PC-3 (cell line): Measurements from ENCODE around the gene MANSC4. TPM values are rescaled to one million over a fixed set of nuclear protein-coding genes. Genes with fewer than 3 reads are reported as not detected.

ENCODE experiments used
- ATAC-seq: fragments of 200-7000 bp; cut with Tn5 transposase; 2 replicates; pipeline ENCODE4 v1.9.1; 2020; ENCODE audit warnings: mild to moderate bottlenecking, moderate library complexity
- BruUV-seq: library from RNA; stranded (reverse); fragments of 400-500 nt; replicated peaks from 2 replicates; lab custom pipeline; 2021; lab: Mats Ljungman, UMichigan
- CTCF ChIA-PET: fragments of 300-600 bp; sonication (Branson Sonifier 250); formaldehyde crosslinking; loops from one replicate; lab custom pipeline; 2022; ENCODE audit warnings: antibody characterized with exemption; lab: Charles Lee
- POLR2A ChIA-PET: fragments of 300-600 bp; sonication (Branson Sonifier 250); formaldehyde crosslinking; loops from one replicate; lab custom pipeline; 2022; ENCODE audit warnings: antibody characterized with exemption; ENCODE audit not compliant: unreplicated experiment; lab: Charles Lee
- DNase-seq: peaks from one replicate; pipeline ENCODE4 v3.0.0-alpha.2; 2015
- H2AFZ ChIP-seq: fragments of 300-600 bp; sonication (generic); 2 replicates; pipeline ENCODE4 v1.6.0; 2016; ENCODE audit warnings: antibody characterized with exemption, low read length
- H3F3A ChIP-seq: fragments of 300-600 bp; sonication (generic); one replicate; pipeline ENCODE4 v1.6.0; 2017; ENCODE audit warnings: antibody characterized with exemption, low read length, control low read depth, mild to moderate bottlenecking; ENCODE audit not compliant: unreplicated experiment
- H3K27ac ChIP-seq: fragments of 300-600 bp; sonication (generic); 2 replicates; pipeline ENCODE4 v1.5.1; 2016; ENCODE audit warnings: mild to moderate bottlenecking, low read length
- H3K27me3 ChIP-seq: fragments of 300-600 bp; sonication (generic); 2 replicates; pipeline ENCODE4 v1.6.1; 2016; ENCODE audit warnings: low read length, mixed read lengths
- H3K36me3 ChIP-seq: fragments of 300-600 bp; sonication (generic); 2 replicates; pipeline ENCODE4 v1.6.1; 2016; ENCODE audit warnings: low read depth, mixed run types, low read length, mixed read lengths
- H3K4me1 ChIP-seq: fragments of 300-600 bp; sonication (generic); 2 replicates; pipeline ENCODE4 v1.5.1; 2016; ENCODE audit warnings: low read length; ENCODE audit not compliant: insufficient read depth
- H3K4me2 ChIP-seq: fragments of 300-600 bp; sonication (generic); 2 replicates; pipeline ENCODE4 v1.6.0; 2016; ENCODE audit warnings: low read length
- H3K4me3 ChIP-seq: fragments of 300-600 bp; sonication (generic); 2 replicates; pipeline ENCODE4 v1.5.1; 2016; ENCODE audit warnings: mild to moderate bottlenecking, low read length, mixed read lengths
- H3K79me2 ChIP-seq: fragments of 300-600 bp; sonication (generic); 2 replicates; pipeline ENCODE4 v1.6.1; 2017; ENCODE audit warnings: low read length, mixed read lengths
- H3K9ac ChIP-seq: fragments of 300-600 bp; sonication (generic); 2 replicates; pipeline ENCODE4 v1.6.0; 2016; ENCODE audit warnings: mild to moderate bottlenecking, low read length
- H3K9me2 ChIP-seq: fragments of 300-600 bp; sonication (generic); replicated peaks from 2 replicates; pipeline ENCODE4 v1.6.1; 2016; ENCODE audit warnings: mixed run types, low read length, mixed read lengths
- H3K9me3 ChIP-seq: fragments of 300-600 bp; sonication (generic); 2 replicates; pipeline ENCODE4 v1.6.1; 2016; ENCODE audit warnings: low read length, mixed read lengths
- H4K20me1 ChIP-seq: fragments of 300-600 bp; sonication (generic); 2 replicates; pipeline ENCODE4 v1.6.1; 2016; ENCODE audit warnings: low read length, mixed read lengths
- EZH2 ChIP-seq: fragments of 300-600 bp; sonication (generic); IDR thresholded peaks from one replicate; pipeline ENCODE4 v1.6.1; 2017; ENCODE audit warnings: antibody characterized with exemption, mild to moderate bottlenecking, low read length; ENCODE audit not compliant: unreplicated experiment
- EZH2phosphoT487 ChIP-seq: fragments of 300-600 bp; sonication (generic); IDR thresholded peaks from 2 replicates; pipeline ENCODE4 v1.6.1; 2018; ENCODE audit warnings: mild to moderate bottlenecking, antibody characterized with exemption, low read length, borderline replicate concordance
- intact Hi-C: fragments of 100-400 bp; cut with micrococcal nuclease; formaldehyde crosslinking; loops from 2 replicates; pipeline ENCODE4 v1.9.0; 2023
- total RNA-seq: library from RNA; depleted of rRNA; stranded (reverse); fragments of >200 nt; gene quantifications from 2 replicates; pipeline ENCODE4 v1.2.3, GENCODE V29; 2014
- TF ChIP-seq, protein P1 (sequence below): fragments of 300-600 bp; sonication (generic); conservative IDR thresholded peaks from 2 replicates; pipeline ENCODE4 v1.5.1; 2017; ENCODE audit warnings: antibody characterized with exemption, low read depth, mild to moderate bottlenecking, low read length

MANSC4 gene
- total RNA-seq, 1 experiment from 2014 or later, result 1.9 TPM

DNA sequence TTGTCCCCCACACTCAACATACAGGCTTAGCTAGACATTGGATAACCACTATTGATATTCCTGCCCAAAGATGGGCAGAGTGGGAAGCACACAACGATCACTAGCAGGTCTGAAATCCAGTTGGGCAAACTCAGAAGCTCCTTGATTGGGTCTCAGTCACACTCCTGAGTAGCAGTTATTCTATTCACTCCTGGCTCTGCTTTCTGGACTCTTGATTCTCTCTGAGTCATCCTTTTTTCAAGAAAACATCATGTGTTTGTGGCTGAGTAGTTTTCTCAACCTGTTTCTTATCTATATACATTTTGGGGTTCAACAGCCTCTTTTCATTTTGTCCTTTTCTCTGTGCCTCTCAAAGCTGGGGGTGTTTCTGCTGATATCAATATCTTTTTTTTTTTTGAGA lies 46.0 kb upstream of the MANSC4 start:
- H3K4me3 ChIP-seq, result no peak overlapping the region
- no peak overlapping the region for H3K4me2 ChIP-seq
- no peaks in the 10 kb centered on the region for H3K9me3 ChIP-seq
- no peak overlapping the region for H2AFZ ChIP-seq
- no peaks in the 10 kb centered on the region for H3K79me2 ChIP-seq
- no peaks in the 10 kb centered on the region for H3K36me3 ChIP-seq
- H3K4me1 ChIP-seq, result peaks cover 24% of the 10 kb centered on the region
- ChIA-PET CTCF (interaction anchor here (0.6 kb wide), 1 partner anchor 14 kb away, joined by 3 read pairs; no protein-coding TSS in a partner anchor), POLR2A (no interaction called here)
- DNase-seq (no peak), ATAC-seq (no peak)
- TF ChIP-seq EZH2 (no peak), EZH2phosphoT487 (no peak)
- TF ChIP-seq, protein P1, sequence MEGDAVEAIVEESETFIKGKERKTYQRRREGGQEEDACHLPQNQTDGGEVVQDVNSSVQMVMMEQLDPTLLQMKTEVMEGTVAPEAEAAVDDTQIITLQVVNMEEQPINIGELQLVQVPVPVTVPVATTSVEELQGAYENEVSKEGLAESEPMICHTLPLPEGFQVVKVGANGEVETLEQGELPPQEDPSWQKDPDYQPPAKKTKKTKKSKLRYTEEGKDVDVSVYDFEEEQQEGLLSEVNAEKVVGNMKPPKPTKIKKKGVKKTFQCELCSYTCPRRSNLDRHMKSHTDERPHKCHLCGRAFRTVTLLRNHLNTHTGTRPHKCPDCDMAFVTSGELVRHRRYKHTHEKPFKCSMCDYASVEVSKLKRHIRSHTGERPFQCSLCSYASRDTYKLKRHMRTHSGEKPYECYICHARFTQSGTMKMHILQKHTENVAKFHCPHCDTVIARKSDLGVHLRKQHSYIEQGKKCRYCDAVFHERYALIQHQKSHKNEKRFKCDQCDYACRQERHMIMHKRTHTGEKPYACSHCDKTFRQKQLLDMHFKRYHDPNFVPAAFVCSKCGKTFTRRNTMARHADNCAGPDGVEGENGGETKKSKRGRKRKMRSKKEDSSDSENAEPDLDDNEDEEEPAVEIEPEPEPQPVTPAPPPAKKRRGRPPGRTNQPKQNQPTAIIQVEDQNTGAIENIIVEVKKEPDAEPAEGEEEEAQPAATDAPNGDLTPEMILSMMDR, result no peak
- no peaks in the 10 kb centered on the region for H3K27me3 ChIP-seq
- no peak overlapping the region for H3K9ac ChIP-seq
- no peaks in the 10 kb centered on the region for H3K9me2 ChIP-seq
- H3F3A ChIP-seq, result peaks cover 13% of the 10 kb centered on the region
- BruUV-seq, result no TSS peak
- no peak overlapping the region for H3K27ac ChIP-seq
- intact Hi-C loops, result no loop called here
- no peaks in the 10 kb centered on the region for H4K20me1 ChIP-seq

DNA sequence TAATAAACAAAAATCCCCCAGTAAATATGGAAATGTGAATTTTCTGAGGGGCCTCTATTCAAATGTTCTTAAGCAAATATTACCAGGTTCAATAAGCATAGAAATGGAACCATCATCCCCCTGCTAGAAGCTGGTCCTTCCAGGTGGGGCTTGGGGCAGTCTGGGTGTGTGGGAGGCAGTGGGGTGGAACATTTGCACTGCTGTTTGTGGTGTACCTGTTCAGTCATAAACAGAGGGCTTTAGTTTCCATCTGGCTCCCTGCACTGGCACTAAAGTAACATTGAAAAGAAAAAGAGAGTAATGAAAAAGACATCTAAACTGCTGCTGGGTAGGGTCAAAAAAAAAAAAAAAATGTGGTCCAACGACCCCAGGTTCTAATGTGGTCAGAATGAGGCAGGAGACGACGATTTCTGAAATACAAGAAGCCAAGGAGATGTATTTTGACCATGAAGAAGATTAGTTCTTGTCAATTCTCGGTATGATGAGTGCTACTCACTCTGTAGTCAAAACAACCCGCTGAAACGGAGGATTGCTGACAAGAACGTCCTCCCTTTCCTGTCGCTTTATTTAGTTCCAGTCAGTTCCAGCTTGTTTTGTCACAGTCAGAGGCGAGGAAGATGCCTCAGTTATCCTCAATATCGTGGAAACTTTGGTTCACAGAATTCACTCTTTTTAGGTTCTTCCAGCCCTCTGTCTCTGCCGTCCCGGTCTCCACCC lies 44.2 kb upstream of the MANSC4 start:
- Histone ChIP-seq H3K4me2 (no peak overlapping the region), H3K27ac (no peak overlapping the region), H3K9me3 (no peaks in the 10 kb centered on the region), H3K79me2 (no peaks in the 10 kb centered on the region), H2AFZ (no peak overlapping the region), H3F3A (peaks cover 13% of the 10 kb centered on the region), H4K20me1 (no peaks in the 10 kb centered on the region), H3K9ac (no peak overlapping the region), H3K9me2 (no peaks in the 10 kb centered on the region), H3K4me1 (peaks cover 30% of the 10 kb centered on the region), H3K36me3 (no peaks in the 10 kb centered on the region), H3K4me3 (no peak overlapping the region), H3K27me3 (no peaks in the 10 kb centered on the region)
- ChIA-PET POLR2A (no interaction called here), CTCF (no interaction called here)
- intact Hi-C loops, result loop anchor here (5.0 kb wide), 1 partner anchor 118 kb away; no protein-coding TSS in a partner anchor
- no TSS peak for BruUV-seq
- DNase-seq (no peak), ATAC-seq (no peak)
- TF ChIP-seq EZH2phosphoT487, result no peak
- TF ChIP-seq, protein P1, result no peak
- no peak for TF ChIP-seq EZH2

DNA sequence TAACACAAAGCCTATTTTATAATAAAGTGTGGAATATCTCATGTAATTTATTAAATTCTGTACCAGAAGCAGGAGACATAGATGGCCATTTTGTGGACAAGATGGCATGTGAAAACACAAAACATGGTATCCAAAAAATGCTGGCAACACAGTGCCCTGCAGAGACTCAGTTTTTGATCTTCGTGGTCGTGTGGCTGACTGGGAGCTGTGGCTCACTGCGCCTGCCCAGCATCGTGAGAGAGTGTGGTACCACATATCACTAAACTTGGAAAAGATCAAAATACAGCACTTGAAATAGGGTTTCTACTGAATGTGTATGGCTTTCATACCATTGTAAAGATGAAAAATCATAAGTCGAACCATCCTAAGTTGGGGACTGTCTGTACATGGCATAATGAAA lies 43.0 kb upstream of the MANSC4 start:
- H3K9me2 ChIP-seq, result no peaks in the 10 kb centered on the region
- ChIA-PET POLR2A (no interaction called here), CTCF (no interaction called here)
- TF ChIP-seq EZH2, result no peak
- TF ChIP-seq, protein P1, result no peak
- TF ChIP-seq EZH2phosphoT487, result no peak
- H3K9ac ChIP-seq, result peak overlapping the region; percentile 42; the same call in 1 of the 2 replicates
- no peaks in the 10 kb centered on the region for H3K36me3 ChIP-seq
- peak overlapping the region; percentile 95 for H3K27ac ChIP-seq
- BruUV-seq, result no TSS peak
- H3K9me3 ChIP-seq, result no peaks in the 10 kb centered on the region
- ATAC-seq (no peak), DNase-seq (no peak)
- H3F3A ChIP-seq, result peaks cover 13% of the 10 kb centered on the region
- H4K20me1 ChIP-seq, result no peaks in the 10 kb centered on the region
- no peaks in the 10 kb centered on the region for H3K27me3 ChIP-seq
- intact Hi-C loops, result loop anchor here (5.0 kb wide), 1 partner anchor 119 kb away; no protein-coding TSS in a partner anchor
- H3K4me1 ChIP-seq, result peaks cover 37% of the 10 kb centered on the region
- peak overlapping the region; percentile 3; the same call in 1 of the 2 replicates for H2AFZ ChIP-seq
- H3K4me3 ChIP-seq, result peak overlapping the region; percentile 57
- no peaks in the 10 kb centered on the region for H3K79me2 ChIP-seq
- H3K4me2 ChIP-seq, result peak overlapping the region; percentile 83
